Panc1 (cell line): ENCODE measurements around the gene LRRC56. TPM values are rescaled to one million over a fixed set of nuclear protein-coding genes. Genes with fewer than 3 reads are reported as not detected.

Source experiments
- ATAC-seq: fragments of 200-7000 bp; cut with Tn5 transposase; 2 replicates; pipeline ENCODE4 v1.9.1; 2020; ENCODE audit warnings: mild to moderate bottlenecking, moderate library complexity
- BruUV-seq: library from RNA; stranded (reverse); fragments of 400-500 nt; replicated peaks from 2 replicates; lab custom pipeline; 2021; lab: Mats Ljungman, UMichigan
- CTCF ChIA-PET: fragments of 300-600 bp; sonication (Branson Sonifier 250); formaldehyde crosslinking; loops from one replicate; lab custom pipeline; 2022; ENCODE audit warnings: antibody characterized with exemption; lab: Charles Lee
- POLR2A ChIA-PET: fragments of 300-600 bp; sonication (Branson Sonifier 250); formaldehyde crosslinking; loops from one replicate; lab custom pipeline; 2022; ENCODE audit warnings: antibody characterized with exemption; lab: Charles Lee
- DNase-seq: peaks from one replicate; pipeline ENCODE4 v3.0.0-alpha.2; 2010; ENCODE audit warnings: low read depth, low spot score
- H3K27ac ChIP-seq: 2 replicates; pipeline ENCODE4 v1.5.1; 2011; ENCODE audit warnings: mild to moderate bottlenecking, low read length, inconsistent platforms
- H3K27me3 ChIP-seq: fragments of 200-500 bp; sonication (Bioruptor generic); 2 replicates; pipeline ENCODE4 v1.6.0; 2014; ENCODE audit warnings: low read length, inconsistent platforms; ENCODE audit not compliant: control insufficient read depth, insufficient read depth
- H3K36me3 ChIP-seq: fragments of 200-500 bp; sonication (Bioruptor generic); 2 replicates; pipeline ENCODE4 v1.5.1; 2014; ENCODE audit warnings: inconsistent platforms, mild to moderate bottlenecking, low read length, moderate library complexity; ENCODE audit not compliant: control insufficient read depth, insufficient read depth
- H3K4me1 ChIP-seq: 2 replicates; pipeline ENCODE4 v1.5.1; 2011; ENCODE audit warnings: inconsistent platforms, mild to moderate bottlenecking, low read length, moderate library complexity; ENCODE audit not compliant: control insufficient read depth, insufficient read depth
- H3K4me3 ChIP-seq, 2 experiments: 2 replicates each; pipeline ENCODE4 v1.5.1; 2011 to 2012; ENCODE audit warnings: low read depth in 2 of 2, low read length in 2 of 2, mild to moderate bottlenecking in 2 of 2, inconsistent platforms in 1 of 2, moderate library complexity in 1 of 2
- H3K9me3 ChIP-seq: fragments of 200-500 bp; sonication (Bioruptor generic); 2 replicates; pipeline ENCODE4 v1.5.1; 2014; ENCODE audit warnings: low read depth, mild to moderate bottlenecking, inconsistent platforms, low read length, moderate library complexity; ENCODE audit not compliant: control insufficient read depth, insufficient read depth
- CTCF ChIP-seq: fragments of 450-650 bp; IDR thresholded peaks from 2 replicates; pipeline ENCODE4 v1.5.1; 2017; ENCODE audit warnings: mild to moderate bottlenecking
- POLR2AphosphoS5 ChIP-seq: IDR thresholded peaks from 2 replicates; pipeline ENCODE4 v1.6.1; 2012; ENCODE audit warnings: mild to moderate bottlenecking, low read depth, low read length, moderate library complexity
- REST ChIP-seq, 2 experiments: IDR thresholded peaks; 2 replicates each; pipeline ENCODE4 v1.6.1; 2011 to 2012; ENCODE audit warnings: low read depth in 2 of 2, control low read depth in 1 of 2, low read length in 1 of 2, mild to moderate bottlenecking in 1 of 2, moderate library complexity in 1 of 2; ENCODE audit not compliant: insufficient read depth in 1 of 2
- SIN3A ChIP-seq: IDR thresholded peaks from 2 replicates; pipeline ENCODE4 v1.6.1; 2012; ENCODE audit warnings: low read depth, mild to moderate bottlenecking, low read length, moderate library complexity, borderline replicate concordance; ENCODE audit not compliant: insufficient read depth
- TCF7L2 ChIP-seq: IDR thresholded peaks from 2 replicates; pipeline ENCODE4 v1.6.1; 2011; ENCODE audit warnings: mild to moderate bottlenecking, low read depth, low read length, inconsistent platforms
- in situ Hi-C: cut with HindIII; loops from 2 replicates; pipeline ENCODE4 v1.10.0; 2016; ENCODE audit warnings: low sequenced_read_pairs, low pct_unique_long_range_greater_than_20kb
- intact Hi-C: fragments of 100-400 bp; cut with micrococcal nuclease; formaldehyde crosslinking; loops from one replicate; pipeline ENCODE4 v1.10.0; 2022; ENCODE audit not compliant: unreplicated experiment
- total RNA-seq: library from RNA; stranded (reverse); gene quantifications from one replicate; pipeline ENCODE4 v1.2.1, GENCODE V29; 2021; ENCODE audit not compliant: unreplicated experiment

Gene LRRC56
- total RNA-seq, 1 experiment from 2014 or later = 9.8 TPM

GRCh38 chr11:528166-528814, 9.0 kb upstream of the LRRC56 start:
- Histone ChIP-seq H3K27me3 (no peaks in the 10 kb centered on the region), H3K9me3 (no peaks in the 10 kb centered on the region), H3K27ac (no peak overlapping the region), H3K36me3 (peaks cover 1% of the 10 kb centered on the region; the same call in 1 of the 2 replicates), H3K4me3 (no peak overlapping the region), H3K4me1 (peaks cover 3% of the 10 kb centered on the region; the same call in 1 of the 2 replicates)
- TF ChIP-seq POLR2AphosphoS5 (no peak), SIN3A (no peak), REST (IDR thresholded peaks at IDR 0.05; ENCODE audit: insufficient read depth in 1 of 2, low read depth in 2 of 2, low read length in 1 of 2) (0 out of 4 replicates have a peak, but pooled peaks of 1 of the 2 experiments have one; percentile 43)
- ChIA-PET POLR2A (no interaction called here), CTCF (no interaction called here)
- ATAC-seq (no peak), DNase-seq (no peak)
- intact Hi-C loops = no loop called here
- BruUV-seq = no TSS peak
- in situ Hi-C loops = no loop called here

GRCh38 chr11:528815-529727, 8.3 kb upstream of the LRRC56 start:
- in situ Hi-C loops = no loop called here
- no peak overlapping the region for H3K27ac ChIP-seq
- no peak for TF ChIP-seq CTCF
- TF ChIP-seq TCF7L2 = no peak
- TF ChIP-seq POLR2AphosphoS5 = no peak
- no peak for TF ChIP-seq REST (IDR thresholded peaks at IDR 0.05; ENCODE audit: insufficient read depth in 1 of 2, low read depth in 2 of 2, low read length in 1 of 2)
- no peak for TF ChIP-seq SIN3A
- H3K27me3 ChIP-seq = no peaks in the 10 kb centered on the region
- H3K4me3 ChIP-seq = no peak overlapping the region
- no TSS peak for BruUV-seq
- H3K36me3 ChIP-seq = peaks cover 3% of the 10 kb centered on the region; the same call in 1 of the 2 replicates
- no peak for DNase-seq
- ChIA-PET CTCF (no interaction called here), POLR2A (no interaction called here)
- intact Hi-C loops = no loop called here
- 0 out of 2 replicates have a peak, but pooled peaks have one; percentile 3 for ATAC-seq
- H3K9me3 ChIP-seq = no peaks in the 10 kb centered on the region
- H3K4me1 ChIP-seq = peaks cover 10% of the 10 kb centered on the region
